ENCODE measurements around the gene PEX5. TPM values are rescaled to one million over a fixed set of nuclear protein-coding genes. Genes with fewer than 3 reads are reported as not detected.

PEX5 gene
- 10 to 100 TPM; 36.1 to 41.2 (median 38.5) TPM for total RNA-seq
- long read RNA-seq, donor 1, partial matches to known transcripts: 3 of 22 reads
- long read RNA-seq, donor 1, other reads (novel, unspliced or antisense): 14 of 22 reads
- long read RNA-seq, donor 2, partial matches to known transcripts: 0 of 1 reads
- long read RNA-seq, donor 2, other reads (novel, unspliced or antisense): 0 of 1 reads

GRCh38 chr12:7189398-7190267 is at the start of gene PEX5:
Gene PEX5 (plus strand): TSS chr12:7189686. CDS start chr12:7190378, 692 bp downstream.
- ATAC-seq (peak; percentile 96), DNase-seq (peak; percentile 92 to 94 (median 92))
- Histone ChIP-seq H3K9me3 (no peaks in the 10 kb centered on the region), H3K4me3 (peak within 1 kb of the TSS; percentile 69), H3K36me3 (ENCODE audit: low read depth) (no peaks in the 10 kb centered on the region), H3K4me1 (ENCODE audit: low read depth) (peaks cover 8% of the 10 kb centered on the region)
- intact Hi-C loops (cut with DNase I, micrococcal nuclease): no loop called here
- TF ChIP-seq CTCF (IDR thresholded peaks at IDR 0.05): no peak

- H3K4me3 ChIP-seq: no peak overlapping the region
- no peaks in the 10 kb centered on the region for H3K9me3 ChIP-seq
- intact Hi-C loops (cut with DNase I, micrococcal nuclease): no loop called here
- no peak for DNase-seq
- no peaks in the 10 kb centered on the region for H3K4me1 ChIP-seq (ENCODE audit: low read depth)
- no peak for TF ChIP-seq CTCF (IDR thresholded peaks at IDR 0.05)
- no peak for ATAC-seq
- peaks cover 5% of the 10 kb centered on the region for H3K36me3 ChIP-seq (ENCODE audit: low read depth)
Observed at GRCh38 chr12:7141351-7142005, 48.0 kb upstream of the PEX5 start.

- ATAC-seq (peak; percentile 76), DNase-seq (peak in 2 of 3 donors; percentile 73)
- Histone ChIP-seq H3K9me3 (no peaks in the 10 kb centered on the region), H3K4me3 (no peak overlapping the region), H3K36me3 (ENCODE audit: low read depth) (peaks cover 2% of the 10 kb centered on the region), H3K4me1 (ENCODE audit: low read depth) (no peaks in the 10 kb centered on the region)
- TF ChIP-seq CTCF (IDR thresholded peaks at IDR 0.05): peak; percentile 60
- intact Hi-C loops (cut with DNase I, micrococcal nuclease): no loop called here
Observed at GRCh38 chr12:7142056-7142644, 47.3 kb upstream of the PEX5 start.

GRCh38 chr12:7142809-7143465 is 46.5 kb upstream of the PEX5 start:
- H3K4me1 ChIP-seq (ENCODE audit: low read depth): no peaks in the 10 kb centered on the region
- H3K9me3 ChIP-seq: no peaks in the 10 kb centered on the region
- no peak for ATAC-seq
- no peak overlapping the region for H3K4me3 ChIP-seq
- no peak for DNase-seq
- intact Hi-C loops (cut with DNase I, micrococcal nuclease): no loop called here
- no peaks in the 10 kb centered on the region for H3K36me3 ChIP-seq (ENCODE audit: low read depth)
- no peak for TF ChIP-seq CTCF (IDR thresholded peaks at IDR 0.05)

GRCh38 chr12:7143564-7143963 is 45.9 kb upstream of the PEX5 start:
- TF ChIP-seq CTCF (IDR thresholded peaks at IDR 0.05): no peak
- intact Hi-C loops (cut with DNase I, micrococcal nuclease): no loop called here
- no peaks in the 10 kb centered on the region for H3K4me1 ChIP-seq (ENCODE audit: low read depth)
- no peak overlapping the region for H3K4me3 ChIP-seq
- ATAC-seq (no peak), DNase-seq (no peak)
- no peaks in the 10 kb centered on the region for H3K36me3 ChIP-seq (ENCODE audit: low read depth)
- no peaks in the 10 kb centered on the region for H3K9me3 ChIP-seq

All from mucosa of descending colon (tissue), 3 donors.